H1 (cell line): ENCODE measurements around the gene SSRP1. TPM values are rescaled to one million over a fixed set of nuclear protein-coding genes. Genes with fewer than 3 reads are reported as not detected.

ENCODE experiments used
- CTCF ChIA-PET: fragments of 300-600 bp; sonication (Branson Sonifier 250); formaldehyde crosslinking; loops from one replicate; lab custom pipeline; 2021; ENCODE audit not compliant: partially characterized antibody; lab: Charles Lee
- POLR2A ChIA-PET: fragments of 300-600 bp; sonication (Branson Sonifier 250); formaldehyde crosslinking; loops from one replicate; lab custom pipeline; 2021; ENCODE audit warnings: inconsistent platforms; ENCODE audit not compliant: partially characterized antibody; lab: Charles Lee
- DNase-seq, 2 experiments: peaks; one replicate each; pipeline versions ENCODE4 v3.0.0 to v3.0.0-alpha.2; 2010 to 2022; ENCODE audit warnings: low spot score in 2 of 2, low read depth in 1 of 2, mixed read lengths in 1 of 2
- FAIRE-seq: peaks from 2 replicates; lab custom pipeline; 2011; peaks lifted over from hg19 to GRCh38; lab: Jason Lieb, UNC
- H2AFZ ChIP-seq: 2 replicates; pipeline ENCODE4 v1.8.1; 2012; ENCODE audit warnings: low read length, inconsistent platforms
- H2AK5ac ChIP-seq: 2 replicates; pipeline ENCODE4 v1.6.1; 2013; ENCODE audit warnings: low read depth, low read length
- H2BK120ac ChIP-seq: replicated peaks from 2 replicates; pipeline ENCODE3; 2013; ENCODE audit warnings: low read depth, low read length, inconsistent platforms
- H2BK12ac ChIP-seq: 2 replicates; pipeline ENCODE4 v1.6.1; 2013; ENCODE audit warnings: low read depth, low read length
- H2BK15ac ChIP-seq: 2 replicates; pipeline ENCODE4 v1.6.1; 2013; ENCODE audit warnings: low read length
- H2BK20ac ChIP-seq: 2 replicates; pipeline ENCODE4 v1.6.1; 2013; ENCODE audit warnings: low read length
- H2BK5ac ChIP-seq: 2 replicates; pipeline ENCODE4 v1.6.1; 2013; ENCODE audit warnings: low read depth, low read length
- H3K14ac ChIP-seq: 2 replicates; pipeline ENCODE4 v1.6.1; 2013; ENCODE audit warnings: inconsistent platforms; ENCODE audit not compliant: insufficient read length
- H3K18ac ChIP-seq: 2 replicates; pipeline ENCODE4 v1.6.1; 2013; ENCODE audit warnings: low read length; ENCODE audit errors: extremely low read depth
- H3K23ac ChIP-seq: 2 replicates; pipeline ENCODE4 v1.6.1; 2013; ENCODE audit warnings: inconsistent platforms; ENCODE audit not compliant: insufficient read length
- H3K23me2 ChIP-seq: 2 replicates; pipeline ENCODE4 v1.6.1; 2013; ENCODE audit warnings: low read depth, low read length
- H3K27ac ChIP-seq: 2 replicates; pipeline ENCODE4 v1.6.1; 2011; ENCODE audit warnings: low read depth, low read length, inconsistent platforms
- H3K27me3 ChIP-seq, 4 experiments: replicated peaks in 1 of 4; 1 replicate in 1 of 4; 2 replicates in 3 of 4; pipeline versions ENCODE4 v1.6.1 to v1.8.1; 2011 to 2013; ENCODE audit warnings: low read length in 3 of 4, mild to moderate bottlenecking in 3 of 4, inconsistent platforms in 2 of 4, mixed read lengths in 2 of 4, moderate library complexity in 1 of 4; ENCODE audit not compliant: control insufficient read depth in 3 of 4, insufficient read depth in 3 of 4; ENCODE audit errors: extremely low read depth in 1 of 4
- H3K36me3 ChIP-seq, 4 experiments: 2 replicates each; pipeline versions ENCODE4 v1.6.1 to v1.8.1; 2011 to 2013; ENCODE audit warnings: mild to moderate bottlenecking in 4 of 4, low read length in 3 of 4, moderate library complexity in 2 of 4, control low read depth in 1 of 4, inconsistent platforms in 1 of 4; ENCODE audit not compliant: insufficient read depth in 4 of 4, control insufficient read depth in 2 of 4
- H3K4ac ChIP-seq: replicated peaks from 2 replicates; pipeline ENCODE3; 2013; ENCODE audit warnings: low read length, low read depth, mixed read lengths, inconsistent platforms; ENCODE audit not compliant: insufficient read length
- H3K4me1 ChIP-seq, 4 experiments: replicated peaks in 1 of 4; 1 replicate in 1 of 4; 2 replicates in 3 of 4; pipeline versions ENCODE4 v1.6.1 to v1.8.1; 2011 to 2013; ENCODE audit warnings: low read length in 3 of 4, inconsistent platforms in 2 of 4, mixed read lengths in 1 of 4; ENCODE audit not compliant: insufficient read depth in 4 of 4, control insufficient read depth in 3 of 4
- H3K4me2 ChIP-seq, 2 experiments: 2 replicates each; pipeline versions ENCODE4 v1.6.1 to v1.8.1; 2011 to 2013; ENCODE audit warnings: low read depth in 2 of 2, low read length in 2 of 2, control low read depth in 1 of 2, inconsistent platforms in 1 of 2, mild to moderate bottlenecking in 1 of 2; ENCODE audit not compliant: insufficient read depth in 1 of 2
- H3K4me3 ChIP-seq, 4 experiments: fragments of 200-600, 300-600 bp in 1 of 4; sonication (generic), shearing (Covaris generic), sonication (Bioruptor Twin) in 1 of 4; 2 replicates each; pipeline versions ENCODE4 v1.5.1 to v1.8.1; 2011 to 2016; ENCODE audit warnings: low read length in 4 of 4, low read depth in 3 of 4, control low read depth in 2 of 4, inconsistent platforms in 2 of 4, mild to moderate bottlenecking in 2 of 4, mixed read lengths in 1 of 4, moderate library complexity in 1 of 4; ENCODE audit not compliant: insufficient read depth in 2 of 4; ENCODE audit errors: extremely low read depth in 1 of 4
- H3K56ac ChIP-seq: replicated peaks from 2 replicates; pipeline ENCODE3; 2013; ENCODE audit warnings: low read depth, mild to moderate bottlenecking, mixed read lengths, low read length, inconsistent platforms; ENCODE audit not compliant: insufficient read length
- H3K79me1 ChIP-seq: 2 replicates; pipeline ENCODE4 v1.6.1; 2013; ENCODE audit warnings: low read depth, low read length, control low read depth
- H3K79me2 ChIP-seq, 2 experiments: 2 replicates each; pipeline versions ENCODE4 v1.6.1 to v1.8.1; 2012 to 2013; ENCODE audit warnings: low read length in 2 of 2, mild to moderate bottlenecking in 2 of 2, inconsistent platforms in 1 of 2; ENCODE audit not compliant: insufficient read depth in 2 of 2, control insufficient read depth in 1 of 2
- H3K9ac ChIP-seq, 4 experiments: replicated peaks in 1 of 4; 1 replicate in 1 of 4; 2 replicates in 3 of 4; pipeline versions ENCODE4 v1.6.1 to v1.8.1; 2011 to 2013; ENCODE audit warnings: low read depth in 3 of 4, low read length in 3 of 4, control low read depth in 2 of 4, mild to moderate bottlenecking in 2 of 4, moderate library complexity in 2 of 4, inconsistent platforms in 1 of 4; ENCODE audit errors: extremely low read depth in 1 of 4
- H3K9me3 ChIP-seq, 2 experiments: 2 replicates each; pipeline versions ENCODE4 v1.6.1 to v1.8.1; 2012 to 2013; ENCODE audit warnings: mild to moderate bottlenecking in 2 of 2, moderate library complexity in 2 of 2, control low read depth in 1 of 2, inconsistent platforms in 1 of 2, low read depth in 1 of 2, low read length in 1 of 2, mixed read lengths in 1 of 2; ENCODE audit not compliant: insufficient read depth in 2 of 2
- H4K20me1 ChIP-seq, 2 experiments: replicated peaks in 1 of 2; 2 replicates each; pipeline versions ENCODE3 to v1.8.1; 2011 to 2013; ENCODE audit warnings: inconsistent platforms in 2 of 2, low read length in 2 of 2, mild to moderate bottlenecking in 1 of 2; ENCODE audit not compliant: insufficient read depth in 2 of 2, control insufficient read depth in 1 of 2
- H4K5ac ChIP-seq: 2 replicates; pipeline ENCODE4 v1.6.1; 2013; ENCODE audit warnings: low read length, low read depth, mixed read lengths, inconsistent platforms; ENCODE audit not compliant: insufficient read length
- H4K8ac ChIP-seq: 2 replicates; pipeline ENCODE4 v1.8.0; 2013; ENCODE audit warnings: mild to moderate bottlenecking, moderate library complexity, low read length, inconsistent platforms; ENCODE audit not compliant: insufficient read depth; ENCODE audit errors: extremely low read depth
- H4K91ac ChIP-seq: replicated peaks from 2 replicates; pipeline ENCODE3; 2013; ENCODE audit warnings: low read length, mixed read lengths, inconsistent platforms; ENCODE audit not compliant: insufficient read length
- ATF3 ChIP-seq: IDR thresholded peaks from 2 replicates; pipeline ENCODE4 v1.6.1; 2011; ENCODE audit warnings: low read depth, mild to moderate bottlenecking, low read length; ENCODE audit not compliant: insufficient read depth
- CHD2 ChIP-seq: IDR thresholded peaks from 2 replicates; pipeline ENCODE4 v1.6.1; 2012; ENCODE audit warnings: low read length, improper control_type of control experiment
- EGR1 ChIP-seq: IDR thresholded peaks from 2 replicates; pipeline ENCODE4 v1.6.1; 2011; ENCODE audit warnings: low read depth, low read length, borderline replicate concordance
- HDAC6 ChIP-seq: IDR thresholded peaks from one replicate; pipeline ENCODE4 v1.7.1; 2012; ENCODE audit warnings: low read depth, mild to moderate bottlenecking, inconsistent platforms, low read length, moderate library complexity
- JUND ChIP-seq: IDR thresholded peaks from 2 replicates; pipeline ENCODE4 v1.6.1; 2011; ENCODE audit warnings: mild to moderate bottlenecking, improper control_type of control experiment, low read length
- NANOG ChIP-seq: IDR thresholded peaks from 2 replicates; pipeline ENCODE4 v1.6.1; 2011; ENCODE audit warnings: low read length, low read depth, mild to moderate bottlenecking, inconsistent platforms; ENCODE audit not compliant: insufficient read depth, poor library complexity, severe bottlenecking
- ZNF274 ChIP-seq: IDR thresholded peaks from 2 replicates; pipeline ENCODE4 v1.7.0; 2012; ENCODE audit warnings: low read length, borderline replicate concordance; ENCODE audit errors: extremely low read depth
- WGBS, 2 experiments: shearing (Covaris generic) in 1 of 2; methylation state at CpG; one replicate each; pipeline versions ENCODE4 v1.1.6 to v1.1.7; 2013 to 2015; ENCODE audit warnings: low lambda C conversion rate in 2 of 2, mixed read lengths in 2 of 2, inconsistent platforms in 1 of 2, low coverage in 1 of 2, missing lambda C conversion rate in 1 of 2; ENCODE audit not compliant: insufficient replicate concordance in 2 of 2, insufficient coverage in 1 of 2, insufficient read length in 1 of 2; ENCODE audit errors: extremely low coverage in 1 of 2, missing lambda C conversion rate in 1 of 2; 5-methylcytosine and 5-hydroxymethylcytosine counted together
- polyA plus RNA-seq, 7 experiments: library from polyadenylated mRNA; depleted of rRNA in 3 of 7; stranded (reverse) in 5 of 7; unstranded in 2 of 7; fragments of >200 nt in 5 of 7; fragments of 200-250 nt in 2 of 7; gene quantifications; 1 replicate in 5 of 7; 2 replicates in 1 of 7; 4 replicates in 1 of 7; pipeline versions ENCODE4 v1.2.1 to v1.2.3, GENCODE V29; 2011 to 2013; ENCODE audit warnings: missing spikeins in 2 of 7, mixed read lengths in 2 of 7
- total RNA-seq: library from RNA; stranded (reverse); fragmentation: NEBNext Ultra II Directional; extraction: Animal tissue kit (Norgen Biotek cat#: 25700); gene quantifications from 2 replicates; pipeline ENCODE4 v1.2.1, GENCODE V29; 2021

The SSRP1 gene
- total and polyA plus RNA-seq, 2 of the 8 experiments (the other 6 are each of a cell fraction or from before 2014, with no cell fraction given) = 259 to 281 TPM

GRCh38 chr11:57301711-57302423 is 33.8 kb downstream of the SSRP1 start:
- Histone ChIP-seq H3K4ac (no peak overlapping the region), H2BK120ac (no peak overlapping the region), H3K4me2 (no peak overlapping the region), H3K79me1 (peaks cover 13% of the 10 kb centered on the region), H4K91ac (no peak overlapping the region), H3K27me3 (no peaks in the 10 kb centered on the region), H4K20me1 (peaks cover 5 to 14% of the 10 kb centered on the region in 2 experiments), H3K9ac (no peak overlapping the region), H3K14ac (no peak overlapping the region), H3K4me3 (no peak overlapping the region), H3K56ac (no peak overlapping the region), H2AFZ (no peak overlapping the region), H3K36me3 (peaks cover 26 to 46% (median 41%) of the 10 kb centered on the region in 4 experiments), H2BK15ac (no peak overlapping the region), H2BK5ac (no peak overlapping the region; the same call in 1 of the 2 replicates), H3K27ac (no peak overlapping the region), H3K23ac (no peak overlapping the region), H3K4me1 (peaks cover 0 to 5% (median under 1%) of the 10 kb centered on the region in 4 experiments; a peak in 5 of 7 replicates), H4K8ac (no peak overlapping the region), H3K79me2 (peaks cover 0 to 18% of the 10 kb centered on the region in 2 experiments; a peak in 2 of 4 replicates), H3K9me3 (peaks cover 5 to 6% of the 10 kb centered on the region in 2 experiments; a peak in 3 of 4 replicates), H2BK12ac (no peak overlapping the region), H2AK5ac (no peak overlapping the region), H3K18ac (no peak overlapping the region), H2BK20ac (no peak overlapping the region), H3K23me2 (no peaks in the 10 kb centered on the region), H4K5ac (no peak overlapping the region)
- FAIRE-seq (no peak), DNase-seq (no peak)
- no peak for TF ChIP-seq HDAC6
- no peak for TF ChIP-seq NANOG
- TF ChIP-seq JUND = no peak
- TF ChIP-seq ZNF274 = no peak
- no peak for TF ChIP-seq ATF3
- no peak for TF ChIP-seq EGR1
- TF ChIP-seq CHD2 = no peak
- ChIA-PET CTCF (interaction anchor here (0.6 to 2.5 kb wide), 5 partner anchors 8 to 81 kb away, joined by 3 to 13 read pairs (median 3); no protein-coding TSS in a partner anchor), POLR2A (interaction anchor here (39.4 to 45.7 kb wide), 2 partner anchors 6 to 23 kb away, joined by 1279 read pairs; partner anchors contain the start of genes P2RX3, SSRP1 and TNKS1BP1)
- WGBS, 2 experiments = 93% methylated on average over 26 of the region's 27 CpGs; no CpG with 5 or more reads in 1 of the 2 experiments
